ENCODE results near the gene F12. TPM values are rescaled to one million over a fixed set of nuclear protein-coding genes. Genes with fewer than 3 reads are reported as not detected.

F12 gene
- total RNA-seq, 2 donors from 2014 or later = 0.43 TPM; not detected in 1

DNA sequence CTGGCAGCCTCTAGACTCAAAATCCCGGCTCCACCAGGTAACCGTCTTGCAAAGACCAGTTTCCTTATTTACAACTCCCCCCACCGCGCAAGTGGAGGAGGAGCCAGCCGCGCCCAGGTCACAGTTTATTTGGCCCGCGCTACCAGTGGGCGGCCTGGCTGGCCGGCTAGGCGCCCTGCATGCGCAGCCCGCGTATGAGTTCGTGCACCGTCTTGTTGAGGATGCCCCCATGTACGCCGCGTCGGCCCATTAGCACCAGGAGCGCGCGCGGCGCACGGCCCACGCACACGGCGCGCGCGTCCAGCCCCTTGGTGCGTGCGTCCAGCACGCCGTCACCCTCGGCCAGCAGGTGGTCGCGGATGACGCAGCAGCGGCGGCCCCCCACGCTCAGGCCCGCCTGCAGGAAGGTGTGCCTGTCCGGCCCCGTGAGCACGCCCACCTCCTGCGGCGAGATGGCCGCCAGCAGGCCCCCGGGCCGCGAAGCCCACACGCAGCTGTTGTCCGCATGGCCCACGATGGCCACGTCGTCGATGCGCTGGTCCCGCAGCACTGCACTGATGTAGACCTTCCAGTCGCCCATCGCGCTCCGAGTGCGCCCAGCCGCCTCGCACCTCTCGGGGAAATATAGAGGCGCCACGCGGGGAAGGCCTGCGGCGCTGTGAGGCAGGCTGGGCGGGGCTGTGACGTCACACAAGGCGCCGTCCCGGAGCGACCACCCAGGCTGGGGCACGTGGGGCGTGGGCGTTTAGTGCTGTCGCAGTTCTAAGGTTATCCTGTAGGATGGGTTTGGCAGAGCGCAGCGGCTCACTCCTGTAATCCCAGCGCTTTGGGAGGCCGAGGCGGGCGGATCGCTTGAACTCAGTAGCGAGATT lies 9.1 kb downstream of the F12 start, which contains the start of gene PFN3:
Gene PFN3, minus strand, starts transcription at position 665 of the 872 bp plus-strand sequence. Its CDS starts 85 bp downstream, at position 580.
- Histone ChIP-seq H3K4me3 (no peak within 1 kb of the TSS), H3K36me3 (no peaks in the 10 kb centered on the region), H3K9me3 (no peaks in the 10 kb centered on the region), H3K27ac (no peak within 1 kb of the TSS), H3K4me1 (peaks cover 0 to 39% of the 10 kb centered on the region in 2 donors), H3K27me3 (peaks cover 31 to 38% of the 10 kb centered on the region in 2 donors)
- DNase-seq (ENCODE audit: low spot score) = no peak
- TF ChIP-seq, protein P1, sequence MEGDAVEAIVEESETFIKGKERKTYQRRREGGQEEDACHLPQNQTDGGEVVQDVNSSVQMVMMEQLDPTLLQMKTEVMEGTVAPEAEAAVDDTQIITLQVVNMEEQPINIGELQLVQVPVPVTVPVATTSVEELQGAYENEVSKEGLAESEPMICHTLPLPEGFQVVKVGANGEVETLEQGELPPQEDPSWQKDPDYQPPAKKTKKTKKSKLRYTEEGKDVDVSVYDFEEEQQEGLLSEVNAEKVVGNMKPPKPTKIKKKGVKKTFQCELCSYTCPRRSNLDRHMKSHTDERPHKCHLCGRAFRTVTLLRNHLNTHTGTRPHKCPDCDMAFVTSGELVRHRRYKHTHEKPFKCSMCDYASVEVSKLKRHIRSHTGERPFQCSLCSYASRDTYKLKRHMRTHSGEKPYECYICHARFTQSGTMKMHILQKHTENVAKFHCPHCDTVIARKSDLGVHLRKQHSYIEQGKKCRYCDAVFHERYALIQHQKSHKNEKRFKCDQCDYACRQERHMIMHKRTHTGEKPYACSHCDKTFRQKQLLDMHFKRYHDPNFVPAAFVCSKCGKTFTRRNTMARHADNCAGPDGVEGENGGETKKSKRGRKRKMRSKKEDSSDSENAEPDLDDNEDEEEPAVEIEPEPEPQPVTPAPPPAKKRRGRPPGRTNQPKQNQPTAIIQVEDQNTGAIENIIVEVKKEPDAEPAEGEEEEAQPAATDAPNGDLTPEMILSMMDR (IDR thresholded peaks at IDR 0.05) = no peak

DNA sequence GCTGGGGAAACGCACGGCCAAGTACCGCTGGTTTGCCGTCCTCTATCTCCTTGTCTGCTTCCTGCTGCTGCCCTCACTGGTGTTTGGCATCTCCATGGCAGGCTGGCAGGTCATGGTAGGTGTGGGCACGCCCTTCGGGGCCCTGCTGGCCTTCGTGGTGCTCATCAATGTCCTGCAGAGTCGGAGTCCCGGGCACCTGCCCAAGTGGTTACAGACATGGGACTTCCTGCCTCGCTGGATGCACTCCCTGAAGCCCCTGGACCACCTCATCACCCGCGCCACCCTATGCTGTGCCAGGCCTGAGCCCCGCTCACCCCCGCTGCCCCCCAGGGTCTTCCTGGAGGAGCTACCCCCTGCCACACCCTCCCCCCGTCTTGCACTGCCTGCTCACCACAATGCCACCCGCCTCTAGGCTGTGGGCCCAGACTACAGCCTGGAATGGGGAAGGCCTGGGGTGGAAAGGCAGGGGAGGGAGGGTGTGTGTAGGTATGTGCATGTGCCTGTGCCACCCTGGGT lies 11.4 kb downstream of the F12 start:
- H3K4me3 ChIP-seq = no peak overlapping the region
- DNase-seq (ENCODE audit: low spot score) = no peak
- TF ChIP-seq, protein P1 (IDR thresholded peaks at IDR 0.05) = no peak
- H3K9me3 ChIP-seq = no peaks in the 10 kb centered on the region
- H3K4me1 ChIP-seq = peaks cover 0 to 19% of the 10 kb centered on the region in 2 donors
- no peaks in the 10 kb centered on the region for H3K36me3 ChIP-seq
- no peak overlapping the region for H3K27ac ChIP-seq
- H3K27me3 ChIP-seq = peaks cover 31% of the 10 kb centered on the region in 2 donors

DNA sequence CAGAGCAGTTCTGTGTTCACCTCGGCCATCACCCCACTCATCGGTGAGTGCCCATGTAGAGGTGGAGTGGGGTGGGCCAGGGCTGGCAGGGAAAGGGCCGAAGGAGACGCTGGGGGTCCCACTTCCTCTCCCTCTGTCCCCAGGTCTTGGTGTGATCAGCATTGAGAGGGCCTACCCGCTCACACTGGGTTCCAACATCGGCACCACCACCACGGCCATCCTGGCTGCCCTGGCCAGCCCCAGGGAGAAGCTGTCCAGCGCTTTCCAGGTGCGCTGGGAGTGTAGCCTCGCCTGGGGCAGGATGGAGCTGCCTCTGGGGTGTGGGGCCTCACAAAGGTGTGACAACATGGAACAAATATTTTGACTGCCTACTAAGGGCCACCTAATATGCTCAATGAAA lies 12.6 kb downstream of the F12 start:
- Histone ChIP-seq H3K36me3 (no peaks in the 10 kb centered on the region), H3K27ac (no peak overlapping the region), H3K4me1 (peaks cover 0 to 10% of the 10 kb centered on the region in 2 donors), H3K27me3 (peaks cover 21 to 23% of the 10 kb centered on the region in 2 donors), H3K9me3 (no peaks in the 10 kb centered on the region), H3K4me3 (no peak overlapping the region)
- DNase-seq (ENCODE audit: low spot score) = no peak
- TF ChIP-seq, protein P1 (IDR thresholded peaks at IDR 0.05) = no peak

DNA sequence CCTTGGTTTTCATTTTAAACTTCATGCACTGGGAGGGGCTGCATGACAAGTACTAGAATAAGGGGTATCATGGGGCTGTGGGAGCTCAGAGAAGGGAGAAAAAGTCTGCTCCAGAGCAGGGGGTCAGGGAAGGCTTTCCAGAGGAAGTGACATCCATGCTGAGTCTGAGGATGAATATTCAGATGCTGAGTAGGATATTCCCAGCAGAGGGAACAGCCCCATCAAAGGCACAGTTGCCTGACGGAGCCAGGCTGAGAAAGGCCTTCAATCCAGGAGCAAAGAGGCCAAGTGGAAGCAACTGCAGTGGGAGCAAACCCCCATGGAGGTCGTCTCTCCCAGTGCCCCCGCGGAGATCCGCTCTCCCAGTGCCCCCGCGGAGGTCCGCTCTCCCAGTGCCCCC lies 13.3 kb downstream of the F12 start:
- TF ChIP-seq, protein P1 (IDR thresholded peaks at IDR 0.05) = no peak
- Histone ChIP-seq H3K9me3 (no peaks in the 10 kb centered on the region), H3K36me3 (no peaks in the 10 kb centered on the region), H3K4me3 (no peak overlapping the region), H3K4me1 (peaks cover 0 to 10% of the 10 kb centered on the region in 2 donors), H3K27ac (no peak overlapping the region), H3K27me3 (peaks cover 15 to 20% of the 10 kb centered on the region in 2 donors)
- no peak for DNase-seq (ENCODE audit: low spot score)

DNA sequence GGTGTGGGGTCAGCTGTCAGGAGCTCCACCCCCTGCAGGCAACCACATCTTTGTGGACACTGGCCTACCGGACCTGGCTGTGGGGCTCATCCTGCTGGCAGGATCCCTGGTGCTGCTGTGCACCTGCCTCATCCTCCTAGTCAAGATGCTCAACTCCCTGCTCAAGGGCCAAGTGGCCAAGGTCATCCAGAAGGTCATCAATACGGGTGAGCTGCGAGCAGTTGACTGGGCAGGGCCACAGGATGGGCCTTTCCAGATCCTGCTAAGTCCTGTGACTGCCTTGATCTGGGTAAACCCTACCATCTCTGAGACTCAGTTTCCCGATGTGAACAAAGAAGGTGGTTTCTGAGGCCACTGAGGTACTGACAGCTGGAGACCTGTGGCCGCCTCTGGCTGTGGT lies 15.4 kb downstream of the F12 start:
- H3K27me3 ChIP-seq = peaks cover 0 to 4% of the 10 kb centered on the region in 2 donors
- no peaks in the 10 kb centered on the region for H3K4me1 ChIP-seq
- DNase-seq (ENCODE audit: low spot score) = no peak
- no peak overlapping the region for H3K27ac ChIP-seq
- no peaks in the 10 kb centered on the region for H3K36me3 ChIP-seq
- no peak overlapping the region for H3K4me3 ChIP-seq
- TF ChIP-seq, protein P1 (IDR thresholded peaks at IDR 0.05) = no peak
- H3K9me3 ChIP-seq = no peaks in the 10 kb centered on the region
